IMR-90 (cell line): Measurements from ENCODE around the gene EIF2AK2. TPM values are rescaled to one million over a fixed set of nuclear protein-coding genes. Genes with fewer than 3 reads are reported as not detected.
A peak's percentile ranks its signal among the peaks of the same experiment; 100 is the strongest.

Experiments used
- ATAC-seq: fragments of 200-7000 bp; cut with Tn5 transposase; 2 replicates; pipeline ENCODE4 v1.9.1; 2020; ENCODE audit warnings: low read depth, mild to moderate bottlenecking, moderate library complexity
- BruUV-seq: library from RNA; stranded (reverse); fragments of 400-500 nt; replicated peaks from 2 replicates; lab custom pipeline; 2021; lab: Mats Ljungman, UMichigan
- CTCF ChIA-PET: fragments of 300-600 bp; formaldehyde crosslinking; extraction: SDS; loops from one replicate; lab custom pipeline; 2021; ENCODE audit warnings: antibody characterized with exemption; lab: Yijun Ruan, JAX
- POLR2A ChIA-PET: fragments of 300-600 bp; sonication (Branson Sonifier 250); formaldehyde crosslinking; loops from one replicate; lab custom pipeline; 2022; ENCODE audit warnings: antibody characterized with exemption; ENCODE audit not compliant: unreplicated experiment; lab: Charles Lee
- DNase-seq: peaks from one replicate; pipeline ENCODE4 v3.0.0; 2013
- H2AFZ ChIP-seq: replicated peaks from 2 replicates; pipeline ENCODE3; 2013; ENCODE audit warnings: low read length, mild to moderate bottlenecking; ENCODE audit not compliant: poor library complexity
- H2AK5ac ChIP-seq: 2 replicates; pipeline ENCODE4 v1.6.1; 2013; ENCODE audit warnings: low read depth, low read length, inconsistent platforms
- H2AK9ac ChIP-seq: replicated peaks from 2 replicates; pipeline ENCODE3; 2013; ENCODE audit warnings: mild to moderate bottlenecking, low read depth, low read length, moderate library complexity; ENCODE audit not compliant: poor library complexity
- H2BK120ac ChIP-seq: 2 replicates; pipeline ENCODE4 v1.6.1; 2013; ENCODE audit warnings: low read depth, low read length, inconsistent platforms
- H2BK15ac ChIP-seq: 3 replicates; pipeline ENCODE4 v1.6.1; 2013; ENCODE audit warnings: low read depth, low read length, inconsistent platforms
- H2BK20ac ChIP-seq: 2 replicates; pipeline ENCODE4 v1.6.1; 2013; ENCODE audit warnings: low read depth, mild to moderate bottlenecking, inconsistent platforms, low read length, moderate library complexity
- H2BK5ac ChIP-seq: 2 replicates; pipeline ENCODE4 v1.6.1; 2013; ENCODE audit warnings: mild to moderate bottlenecking, low read depth, low read length, inconsistent platforms; ENCODE audit not compliant: poor library complexity, severe bottlenecking
- H3K14ac ChIP-seq: replicated peaks from 2 replicates; pipeline ENCODE4 v1.6.1; 2013; ENCODE audit warnings: low read depth, low read length, inconsistent platforms
- H3K18ac ChIP-seq: 2 replicates; pipeline ENCODE4 v1.6.1; 2013; ENCODE audit warnings: low read depth, low read length, control low read depth
- H3K23ac ChIP-seq: 2 replicates; pipeline ENCODE4 v1.6.1; 2013; ENCODE audit warnings: low read depth, low read length, inconsistent platforms
- H3K27ac ChIP-seq: 2 replicates; pipeline ENCODE4 v1.5.1; 2013; ENCODE audit warnings: mild to moderate bottlenecking, control low read depth, low read length; ENCODE audit not compliant: insufficient read depth
- H3K27me3 ChIP-seq: 2 replicates; pipeline ENCODE4 v1.6.1; 2013; ENCODE audit warnings: low read length; ENCODE audit not compliant: control insufficient read depth, insufficient read depth
- H3K36me3 ChIP-seq: 2 replicates; pipeline ENCODE4 v1.6.1; 2013; ENCODE audit warnings: low read length, mixed read lengths; ENCODE audit not compliant: control insufficient read depth, insufficient read depth
- H3K4ac ChIP-seq: 2 replicates; pipeline ENCODE4 v1.6.1; 2013; ENCODE audit warnings: low read depth, low read length, inconsistent platforms
- H3K4me1 ChIP-seq: 2 replicates; pipeline ENCODE4 v1.6.1; 2013; ENCODE audit warnings: low read length, mixed read lengths; ENCODE audit not compliant: control insufficient read depth, insufficient read depth
- H3K4me2 ChIP-seq: 2 replicates; pipeline ENCODE4 v1.6.1; 2013; ENCODE audit warnings: low read depth, mild to moderate bottlenecking, control low read depth, low read length, moderate library complexity
- H3K4me3 ChIP-seq: 2 replicates; pipeline ENCODE4 v1.5.1; 2013; ENCODE audit warnings: low read depth, mild to moderate bottlenecking, control low read depth, low read length, moderate library complexity; ENCODE audit not compliant: insufficient read depth
- H3K56ac ChIP-seq: 2 replicates; pipeline ENCODE4 v1.6.1; 2013; ENCODE audit warnings: low read length, inconsistent platforms; ENCODE audit not compliant: insufficient read depth; ENCODE audit errors: extremely low read depth
- H3K79me1 ChIP-seq, 2 experiments: 2 replicates each; pipeline ENCODE4 v1.6.1; 2013; ENCODE audit warnings: low read length in 2 of 2, inconsistent platforms in 1 of 2, low read depth in 1 of 2
- H3K9ac ChIP-seq: 2 replicates; pipeline ENCODE4 v1.6.1; 2013; ENCODE audit warnings: low read depth, low read length, control low read depth
- H3K9me1 ChIP-seq: 2 replicates; pipeline ENCODE4 v1.6.1; 2013; ENCODE audit warnings: low read length, inconsistent platforms; ENCODE audit not compliant: insufficient read depth
- H3K9me3 ChIP-seq: 2 replicates; pipeline ENCODE4 v1.6.1; 2013; ENCODE audit warnings: low read length; ENCODE audit not compliant: control insufficient read depth, insufficient read depth
- H4K20me1 ChIP-seq: 2 replicates; pipeline ENCODE4 v1.6.1; 2013; ENCODE audit warnings: low read length, inconsistent platforms; ENCODE audit not compliant: insufficient read depth
- H4K5ac ChIP-seq: 2 replicates; pipeline ENCODE4 v1.6.1; 2013; ENCODE audit warnings: mild to moderate bottlenecking, low read depth, low read length, control low read depth
- H4K8ac ChIP-seq, 2 experiments: 2 replicates each; pipeline ENCODE4 v1.6.1; 2013; ENCODE audit warnings: low read depth in 2 of 2, low read length in 2 of 2, control low read depth in 1 of 2, inconsistent platforms in 1 of 2
- H4K91ac ChIP-seq: 2 replicates; pipeline ENCODE4 v1.6.1; 2013; ENCODE audit warnings: low read depth, low read length, inconsistent platforms; ENCODE audit not compliant: insufficient read depth
- WGBS, 2 experiments: methylation state at CpG; one replicate each; pipeline versions ENCODE4 v1.1.5 to v1.1.7; 2013; ENCODE audit warnings: missing lambda C conversion rate in 2 of 2; ENCODE audit not compliant: insufficient read length in 1 of 2; ENCODE audit errors: extremely low coverage in 2 of 2; 5-methylcytosine and 5-hydroxymethylcytosine counted together
- dilution Hi-C: fragments of 300-500 bp; cut with HindIII; formaldehyde crosslinking; loops from one replicate; pipeline ENCODE4 v1.14.3; 2018; ENCODE audit warnings: low sequenced_read_pairs; ENCODE audit not compliant: unreplicated experiment
- in situ Hi-C: fragments of 300-500 bp; cut with MboI; formaldehyde crosslinking; loops from 3 replicates; pipeline ENCODE4 v1.14.3; 2019; ENCODE audit warnings: low sequenced_read_pairs, inconsistent platforms, mixed read lengths
- intact Hi-C: fragments of 100-400 bp; cut with micrococcal nuclease; formaldehyde crosslinking; loops from 2 replicates; pipeline ENCODE4 v1.10.0; 2022
- polyA plus RNA-seq, 3 experiments: library from polyadenylated mRNA; depleted of rRNA; stranded (reverse); fragments of >200 nt; gene quantifications; 2 replicates each; pipeline ENCODE4 v1.2.3, GENCODE V29; 2012; ENCODE audit warnings: low replicate concordance in 1 of 3
- total RNA-seq: library from RNA; depleted of rRNA; stranded (reverse); fragments of >200 nt; gene quantifications from 2 replicates; pipeline ENCODE4 v1.2.3, GENCODE V29; 2012
- TF ChIP-seq, protein P1 (sequence below): fragments of 150-350 bp; IDR thresholded peaks from 2 replicates; pipeline ENCODE4 v1.6.1; 2016; ENCODE audit warnings: low read depth, mild to moderate bottlenecking, low read length, moderate library complexity, borderline replicate concordance

The EIF2AK2 gene
- total and polyA plus RNA-seq, 2 of the 4 experiments (the other 2 are of a cell fraction) = 10.2 to 16.8 TPM

DNA sequence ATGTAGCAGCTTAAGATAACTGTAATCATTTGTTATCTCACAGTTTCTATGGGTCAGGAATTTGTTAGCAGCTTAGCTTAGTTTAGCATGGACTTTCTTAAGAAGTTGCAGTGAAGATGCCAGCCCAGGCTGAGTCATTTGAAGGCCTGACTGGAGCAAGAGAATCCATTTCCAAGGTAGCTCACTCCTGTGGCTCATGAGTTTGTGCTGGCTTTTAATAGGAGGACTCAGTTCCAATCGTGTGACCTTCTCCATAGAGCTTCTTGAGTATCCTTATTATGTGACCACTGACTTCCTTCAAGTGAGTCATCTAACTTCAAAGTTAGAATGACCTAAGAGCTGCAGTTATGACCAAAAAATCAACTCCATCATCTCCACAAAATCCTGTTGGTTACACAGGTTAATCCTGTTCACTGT, 71.0 kb downstream of the EIF2AK2 start:
- peaks cover 15 to 55% of the 10 kb centered on the region in 2 experiments for H3K79me1 ChIP-seq
- ATAC-seq = no peak
- intact Hi-C loops (no loop called here), dilution Hi-C loops (no loop called here), in situ Hi-C loops (no loop called here)
- ChIA-PET POLR2A (no interaction called here), CTCF (interaction anchor here (0.7 kb wide), 1 partner anchor 8 kb away, joined by 3 read pairs; no protein-coding TSS in a partner anchor)
- H3K9me3 ChIP-seq = no peaks in the 10 kb centered on the region
- no peak overlapping the region for H2BK120ac ChIP-seq
- BruUV-seq = no TSS peak
- H2AFZ ChIP-seq = no peak overlapping the region
- no peak overlapping the region for H3K4ac ChIP-seq
- no peak overlapping the region for H3K4me2 ChIP-seq
- H3K36me3 ChIP-seq = peaks cover 7% of the 10 kb centered on the region
- no peak overlapping the region for H3K18ac ChIP-seq
- H3K23ac ChIP-seq = no peak overlapping the region
- H2AK9ac ChIP-seq = no peak overlapping the region
- no peak overlapping the region for H3K56ac ChIP-seq
- TF ChIP-seq, protein P1, sequence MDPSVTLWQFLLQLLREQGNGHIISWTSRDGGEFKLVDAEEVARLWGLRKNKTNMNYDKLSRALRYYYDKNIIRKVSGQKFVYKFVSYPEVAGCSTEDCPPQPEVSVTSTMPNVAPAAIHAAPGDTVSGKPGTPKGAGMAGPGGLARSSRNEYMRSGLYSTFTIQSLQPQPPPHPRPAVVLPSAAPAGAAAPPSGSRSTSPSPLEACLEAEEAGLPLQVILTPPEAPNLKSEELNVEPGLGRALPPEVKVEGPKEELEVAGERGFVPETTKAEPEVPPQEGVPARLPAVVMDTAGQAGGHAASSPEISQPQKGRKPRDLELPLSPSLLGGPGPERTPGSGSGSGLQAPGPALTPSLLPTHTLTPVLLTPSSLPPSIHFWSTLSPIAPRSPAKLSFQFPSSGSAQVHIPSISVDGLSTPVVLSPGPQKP = no peak
- H4K91ac ChIP-seq = no peak overlapping the region
- DNase-seq = peak; percentile 83
- no peak overlapping the region for H2BK20ac ChIP-seq
- H4K20me1 ChIP-seq = no peaks in the 10 kb centered on the region
- no peak overlapping the region for H2BK5ac ChIP-seq
- H2BK15ac ChIP-seq = no peak overlapping the region
- H3K4me3 ChIP-seq = no peak overlapping the region
- no peak overlapping the region for H3K27ac ChIP-seq
- H3K14ac ChIP-seq = no peak overlapping the region
- no peak overlapping the region for H4K5ac ChIP-seq
- H4K8ac ChIP-seq = no peak overlapping the region
- no peaks in the 10 kb centered on the region for H3K27me3 ChIP-seq
- H3K9ac ChIP-seq = no peak overlapping the region
- peaks cover 1% of the 10 kb centered on the region; the same call in 1 of the 2 replicates for H3K4me1 ChIP-seq
- 0 out of 2 replicates have a peak, but pooled peaks cover 2% of the 10 kb centered on the region for H3K9me1 ChIP-seq
- H2AK5ac ChIP-seq = no peak overlapping the region
- WGBS, 2 experiments = 20% methylated on average over 1 of the region's 1 CpG; no CpG with 5 or more reads in 1 of the 2 experiments
